ENCODE data around the gene PSMB3. TPM values are rescaled to one million over a fixed set of nuclear protein-coding genes. Genes with fewer than 3 reads are reported as not detected.

Gene PSMB3
- total RNA-seq, 2 donors from 2014 or later: 339 to 405 TPM

DNA sequence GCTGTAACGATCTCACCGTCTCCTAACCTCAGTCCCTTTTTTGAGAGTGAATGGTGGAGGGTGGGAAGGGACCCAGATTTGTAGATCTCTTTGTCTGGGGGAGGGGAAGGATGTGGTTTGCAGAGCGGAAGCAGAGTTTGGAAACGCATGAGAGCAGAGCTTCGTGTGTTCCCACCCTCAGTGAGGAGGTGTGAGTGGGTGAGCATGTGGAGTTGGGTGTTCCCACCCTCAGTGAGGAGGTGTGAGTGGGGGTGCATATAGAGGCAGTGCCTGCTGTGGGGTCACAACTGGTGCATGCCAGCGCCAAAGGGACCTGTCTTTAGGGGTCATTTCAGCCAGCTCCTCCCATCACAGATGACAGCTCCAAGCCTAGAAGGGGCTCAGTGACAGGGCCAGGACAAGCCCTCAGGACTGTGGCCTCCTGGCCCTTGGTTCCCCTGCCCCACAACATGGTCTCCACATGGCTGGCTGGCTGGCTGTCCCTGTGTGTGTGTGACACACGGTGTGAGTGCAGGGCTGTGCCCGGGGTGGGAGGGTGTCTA lies 24.2 kb upstream of the PSMB3 start:
- DNase-seq (ENCODE audit: low spot score in 2 of 2): peak in 1 of 2 donors; percentile 28
- peak overlapping the region; percentile 62 to 98 for H3K27ac Mint-ChIP-seq
- H3K9me3 Mint-ChIP-seq: peaks cover 0 to 6% of the 10 kb centered on the region in 2 donors
- peak; percentile 2 to 3 for ATAC-seq
- H3K36me3 Mint-ChIP-seq: peaks cover 10 to 21% of the 10 kb centered on the region in 2 donors

DNA sequence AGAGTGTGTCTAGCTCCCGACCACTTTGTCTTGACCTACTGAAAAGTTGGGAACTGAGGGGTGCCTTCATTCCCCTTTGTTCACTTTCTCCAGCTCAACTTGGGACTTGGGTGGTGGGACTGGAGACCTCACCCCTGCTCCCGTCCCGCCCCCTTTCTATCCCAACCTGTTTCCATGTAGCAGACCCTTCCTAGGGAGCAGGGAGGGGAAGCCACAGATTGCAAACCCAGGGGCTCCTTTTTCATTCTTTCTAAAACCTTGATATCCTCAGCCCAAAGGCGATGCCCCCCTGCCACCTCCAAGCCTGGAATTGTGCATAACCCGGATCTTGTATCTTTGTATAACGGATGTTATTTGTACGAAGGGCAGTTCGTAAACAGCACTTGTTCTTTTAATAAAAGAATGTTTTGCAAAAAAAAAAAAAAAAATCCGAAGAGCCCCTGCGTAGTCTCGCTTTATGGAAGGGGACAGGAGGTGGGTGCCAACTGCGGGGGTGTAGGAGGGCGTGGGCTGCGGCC lies 23.1 kb upstream of the PSMB3 start:
- Mint-ChIP-seq H3K9me3 (peaks cover 0 to 6% of the 10 kb centered on the region in 2 donors), H3K27ac (peak overlapping the region; percentile 62 to 93), H3K36me3 (peaks cover 10 to 21% of the 10 kb centered on the region in 2 donors)
- no peak for DNase-seq (ENCODE audit: low spot score in 2 of 2)
- ATAC-seq: no peak

DNA sequence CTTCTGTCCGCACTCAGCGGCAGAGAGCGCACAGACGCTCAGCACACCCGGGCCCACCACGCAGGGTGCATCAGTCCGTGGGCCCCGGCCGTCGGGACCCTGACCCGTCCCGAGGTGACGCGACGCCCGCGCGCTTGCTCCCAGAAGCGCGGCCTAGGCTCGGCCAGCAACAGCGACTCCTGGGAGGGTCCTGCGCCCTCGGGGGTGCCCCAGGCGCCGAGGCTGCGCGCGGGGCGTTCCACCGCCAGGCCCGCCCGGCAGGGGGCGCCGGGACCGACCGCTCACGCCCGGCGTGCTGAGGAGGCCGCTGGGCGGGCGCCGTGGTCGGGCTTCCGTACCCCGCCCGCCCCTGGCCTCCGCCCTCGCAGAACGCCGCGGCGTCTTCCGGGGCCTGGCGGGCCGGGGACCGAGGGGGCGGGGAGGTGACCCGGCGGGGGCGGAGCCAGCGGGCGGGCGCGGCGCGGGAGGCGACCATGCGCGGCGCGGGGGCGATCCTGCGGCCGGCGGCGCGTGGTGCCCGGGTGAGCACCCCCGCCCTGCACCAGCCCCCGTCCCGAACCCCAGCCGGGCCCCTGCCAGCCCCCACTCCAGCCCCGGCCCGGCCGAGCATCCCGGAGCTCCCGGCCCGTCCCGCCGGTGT lies 22.5 kb upstream of the PSMB3 start, which contains the start of gene CISD3:
TSS of gene CISD3 (plus strand) at position 456 of the 640 bp plus-strand sequence. CDS start at position 474, 18 bp downstream.
- peak within 1 kb of the TSS; percentile 89 to 95 for H3K27ac Mint-ChIP-seq
- ATAC-seq: peak; percentile 76 to 83
- H3K36me3 Mint-ChIP-seq: peaks cover 10 to 21% of the 10 kb centered on the region in 2 donors
- H3K9me3 Mint-ChIP-seq: peaks cover 0 to 6% of the 10 kb centered on the region in 2 donors
- peak; percentile 89 to 94 for DNase-seq (ENCODE audit: low spot score in 2 of 2)

DNA sequence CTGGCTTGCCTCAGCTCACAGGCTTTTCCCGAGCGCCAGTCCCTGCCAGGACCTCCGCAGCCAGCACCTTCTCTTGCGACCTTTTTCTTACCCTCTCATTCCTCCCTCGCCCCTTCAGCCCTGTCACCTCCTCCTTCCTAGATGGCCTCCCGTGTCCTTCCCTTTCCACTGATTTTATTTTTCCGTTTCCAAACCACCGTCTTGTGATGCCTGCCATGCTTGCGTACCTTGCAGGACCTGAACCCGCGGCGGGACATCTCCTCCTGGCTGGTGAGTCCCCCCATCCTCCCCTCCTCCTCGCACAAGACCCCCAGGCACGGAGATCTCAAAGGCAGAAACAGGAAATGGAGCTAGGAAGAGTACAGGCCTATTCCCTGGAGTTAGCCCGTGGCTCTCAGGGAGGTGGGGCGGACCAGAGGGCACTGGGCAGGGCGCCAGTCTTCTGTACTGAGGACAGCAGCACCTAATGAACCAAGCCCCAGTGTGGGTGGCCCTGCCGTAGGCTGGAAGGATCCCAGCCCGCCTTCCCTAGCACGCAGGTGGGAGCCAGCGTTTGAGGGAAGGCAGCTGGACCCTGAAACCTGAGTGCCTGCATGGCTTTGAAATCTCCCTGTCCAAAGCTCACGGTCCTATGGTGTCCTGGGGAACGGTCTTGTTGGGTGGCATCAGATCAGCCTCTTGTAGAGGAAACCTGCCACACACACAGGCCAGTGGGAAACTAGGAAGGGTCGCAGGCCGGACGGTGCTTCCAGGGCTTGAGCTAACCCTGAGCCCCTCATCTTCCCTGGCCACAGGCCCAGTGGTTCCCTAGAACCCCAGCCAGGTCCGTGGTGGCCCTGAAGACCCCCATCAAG lies 21.8 kb upstream of the PSMB3 start:
- ATAC-seq (no peak), DNase-seq (ENCODE audit: low spot score in 2 of 2) (no peak)
- Mint-ChIP-seq H3K27ac (peak overlapping the region; percentile 89 to 95), H3K9me3 (peaks cover 0 to 6% of the 10 kb centered on the region in 2 donors), H3K36me3 (peaks cover 10 to 21% of the 10 kb centered on the region in 2 donors)

DNA sequence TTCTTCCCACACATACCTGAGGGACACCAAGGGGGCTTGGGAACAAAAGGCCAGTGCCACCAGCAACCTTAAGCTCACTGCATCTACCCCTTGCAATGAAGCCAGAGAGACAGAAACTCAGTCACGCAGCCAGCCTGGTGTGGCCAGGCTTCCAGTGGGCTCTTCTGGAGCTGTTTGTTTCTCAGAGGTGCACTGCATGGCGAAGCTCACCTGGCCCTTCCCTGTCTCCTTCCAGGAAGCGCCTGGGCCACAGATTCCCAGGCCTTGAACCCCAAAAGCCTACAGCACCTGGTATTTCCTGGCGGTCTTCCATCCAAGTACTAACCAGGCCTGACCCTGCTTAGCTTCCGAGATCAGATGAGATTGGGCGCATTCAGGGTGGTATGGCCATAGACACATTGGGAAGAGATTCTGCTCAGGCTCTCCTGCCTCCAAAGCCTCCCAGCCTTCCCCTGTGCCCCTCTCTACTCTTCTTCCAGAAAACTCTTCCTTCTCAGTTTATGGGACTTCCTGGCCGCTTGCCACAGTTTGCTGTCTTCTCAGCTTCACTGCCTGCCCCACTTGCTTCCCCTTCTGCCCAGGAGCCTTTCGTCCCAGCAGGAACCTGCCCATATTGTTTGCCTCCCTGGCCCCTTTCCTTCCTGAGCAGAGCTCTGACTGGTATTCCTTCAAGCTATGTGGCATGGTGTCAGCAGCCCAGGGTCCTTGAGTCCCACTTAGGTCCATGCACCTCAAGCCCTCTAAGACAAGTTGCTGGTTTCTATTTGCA lies 20.8 kb upstream of the PSMB3 start:
- H3K27ac Mint-ChIP-seq: peak overlapping the region; percentile 58 to 89
- H3K36me3 Mint-ChIP-seq: peaks cover 10 to 21% of the 10 kb centered on the region in 2 donors
- ATAC-seq: no peak
- DNase-seq (ENCODE audit: low spot score in 2 of 2): no peak
- H3K9me3 Mint-ChIP-seq: peaks cover 0 to 6% of the 10 kb centered on the region in 2 donors

DNA sequence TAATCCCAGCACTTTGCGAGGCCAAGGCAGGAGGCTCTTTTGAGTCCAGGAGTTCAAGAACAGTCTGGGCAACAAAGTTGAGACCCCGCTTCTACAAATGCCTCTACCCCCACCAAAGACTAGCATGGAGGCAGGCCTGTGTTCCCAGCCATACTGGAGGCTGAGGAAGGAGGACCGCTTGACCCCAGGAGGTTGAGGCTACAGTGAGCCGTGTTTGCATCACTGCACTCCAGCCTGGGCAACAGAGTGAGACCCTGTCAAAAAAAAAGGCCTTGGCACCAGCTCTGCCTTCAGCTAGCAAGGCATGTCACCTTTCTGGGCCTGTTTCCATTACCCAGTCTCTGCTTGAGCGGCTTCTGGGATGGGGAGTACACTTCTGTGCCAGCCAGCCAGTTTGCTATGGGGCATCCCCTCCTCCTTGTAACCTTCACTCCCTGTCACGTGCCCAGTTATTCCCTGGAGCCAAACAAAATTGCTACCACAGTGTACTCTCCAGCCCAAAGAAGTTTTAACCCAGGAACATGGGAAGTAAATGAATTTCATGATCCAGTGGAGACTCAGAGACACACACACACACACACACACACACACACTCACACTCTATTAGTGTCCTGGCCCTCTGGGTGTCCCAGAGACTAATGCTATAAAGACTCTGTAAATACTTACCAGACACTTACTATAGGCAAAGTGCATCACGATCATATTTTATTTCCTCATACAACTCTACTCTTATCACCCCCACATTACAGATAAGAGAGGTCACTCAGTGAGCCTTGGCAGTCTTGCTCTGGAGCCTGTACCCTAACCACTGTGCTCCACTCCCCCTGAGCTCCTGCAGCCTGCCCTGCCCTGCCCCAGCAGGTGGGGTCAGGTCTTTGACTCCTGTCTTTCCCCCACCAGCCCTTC lies 19.9 kb upstream of the PSMB3 start:
- peak overlapping the region; percentile 6 to 89 for H3K27ac Mint-ChIP-seq
- peaks cover 10 to 21% of the 10 kb centered on the region in 2 donors for H3K36me3 Mint-ChIP-seq
- ATAC-seq (no peak), DNase-seq (ENCODE audit: low spot score in 2 of 2) (no peak)
- peaks cover 0 to 6% of the 10 kb centered on the region in 2 donors for H3K9me3 Mint-ChIP-seq

DNA sequence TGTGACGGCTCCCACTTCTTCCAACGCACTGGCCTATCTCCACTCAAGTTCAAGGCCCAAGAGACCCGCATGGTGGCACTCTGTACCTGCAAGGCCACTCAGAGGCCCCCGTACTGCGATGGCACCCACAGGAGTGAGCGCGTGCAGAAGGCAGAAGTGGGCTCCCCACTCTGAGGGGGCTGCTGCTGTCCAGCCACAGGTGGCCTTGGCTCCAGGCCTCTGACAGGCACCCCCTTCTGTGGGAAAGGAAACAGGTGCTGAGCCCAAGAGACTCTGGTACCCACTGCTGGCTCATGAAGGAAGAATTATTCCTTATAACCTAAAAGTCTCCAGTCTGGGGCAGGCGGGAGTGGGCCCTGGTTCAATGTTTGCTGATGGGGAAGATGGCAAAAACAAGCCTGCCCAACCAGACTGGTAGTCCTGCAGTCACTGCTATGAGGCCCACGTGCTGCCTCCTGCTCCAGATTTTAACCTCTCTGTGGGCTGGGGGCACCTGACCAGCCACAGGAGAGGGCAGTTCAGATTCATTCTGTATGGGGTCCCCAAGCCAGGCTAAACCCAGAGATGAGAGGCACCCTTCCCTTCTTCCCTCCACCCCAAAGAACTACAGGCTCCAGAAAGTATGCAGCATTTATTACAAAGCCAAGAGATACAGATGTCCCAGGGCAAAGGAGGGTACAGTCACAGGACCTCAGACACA lies 19.1 kb upstream of the PSMB3 start:
- no peak for ATAC-seq
- no peaks in the 10 kb centered on the region for H3K9me3 Mint-ChIP-seq
- peaks cover 10 to 13% of the 10 kb centered on the region in 2 donors for H3K36me3 Mint-ChIP-seq
- peak overlapping the region; percentile 6 to 89 for H3K27ac Mint-ChIP-seq
- no peak for DNase-seq (ENCODE audit: low spot score in 2 of 2)

DNA sequence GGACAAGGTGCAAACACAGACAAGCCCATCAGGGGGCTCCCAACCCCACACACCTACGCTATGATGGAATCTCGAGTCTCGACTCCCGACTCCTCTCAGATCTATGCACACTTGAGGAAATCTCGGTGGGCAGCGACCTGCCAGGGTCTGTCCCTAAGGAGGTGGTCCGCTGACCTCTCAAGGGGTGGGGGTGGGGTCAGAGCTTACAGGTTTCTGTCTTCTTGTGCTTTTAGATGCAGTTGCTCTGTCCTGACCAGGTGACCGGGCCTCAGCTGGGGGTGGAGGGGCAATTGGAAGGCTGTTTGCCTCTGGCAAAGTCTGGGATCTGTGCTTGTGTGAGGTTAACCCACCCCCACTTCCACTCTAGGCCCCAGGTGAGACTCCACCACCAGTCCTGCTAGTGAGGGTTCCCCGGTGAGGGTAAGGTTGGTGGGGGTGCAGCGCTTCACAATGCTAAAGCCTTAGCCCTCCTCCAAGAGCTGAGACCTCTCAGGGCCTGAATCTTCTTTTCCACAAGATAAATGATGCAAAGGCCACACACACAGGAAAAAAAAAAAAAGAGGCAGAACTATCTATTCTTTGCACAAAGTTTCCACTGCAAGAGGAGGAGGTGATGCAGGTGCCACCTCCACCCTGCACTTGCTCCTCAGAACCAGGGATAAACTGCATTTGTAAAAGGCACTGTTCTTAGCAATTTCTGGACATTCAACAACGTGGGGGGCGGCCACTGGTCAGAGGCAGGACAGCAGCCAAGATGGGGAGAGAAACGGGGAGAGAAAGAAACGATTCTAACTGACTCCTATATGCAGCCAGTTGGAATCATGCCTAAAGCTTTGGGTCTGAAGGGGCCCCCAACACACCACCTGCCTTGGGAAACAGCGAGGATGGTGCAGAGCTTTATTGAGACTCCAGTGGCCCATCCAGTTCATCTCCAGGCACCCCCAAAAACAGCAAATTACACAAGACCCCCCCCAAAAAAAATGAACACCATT lies 18.3 kb upstream of the PSMB3 start:
- no peaks in the 10 kb centered on the region for H3K9me3 Mint-ChIP-seq
- H3K27ac Mint-ChIP-seq: peak overlapping the region; percentile 51 to 89
- no peak for DNase-seq (ENCODE audit: low spot score in 2 of 2)
- ATAC-seq: no peak
- H3K36me3 Mint-ChIP-seq: peaks cover 10 to 12% of the 10 kb centered on the region in 2 donors

DNA sequence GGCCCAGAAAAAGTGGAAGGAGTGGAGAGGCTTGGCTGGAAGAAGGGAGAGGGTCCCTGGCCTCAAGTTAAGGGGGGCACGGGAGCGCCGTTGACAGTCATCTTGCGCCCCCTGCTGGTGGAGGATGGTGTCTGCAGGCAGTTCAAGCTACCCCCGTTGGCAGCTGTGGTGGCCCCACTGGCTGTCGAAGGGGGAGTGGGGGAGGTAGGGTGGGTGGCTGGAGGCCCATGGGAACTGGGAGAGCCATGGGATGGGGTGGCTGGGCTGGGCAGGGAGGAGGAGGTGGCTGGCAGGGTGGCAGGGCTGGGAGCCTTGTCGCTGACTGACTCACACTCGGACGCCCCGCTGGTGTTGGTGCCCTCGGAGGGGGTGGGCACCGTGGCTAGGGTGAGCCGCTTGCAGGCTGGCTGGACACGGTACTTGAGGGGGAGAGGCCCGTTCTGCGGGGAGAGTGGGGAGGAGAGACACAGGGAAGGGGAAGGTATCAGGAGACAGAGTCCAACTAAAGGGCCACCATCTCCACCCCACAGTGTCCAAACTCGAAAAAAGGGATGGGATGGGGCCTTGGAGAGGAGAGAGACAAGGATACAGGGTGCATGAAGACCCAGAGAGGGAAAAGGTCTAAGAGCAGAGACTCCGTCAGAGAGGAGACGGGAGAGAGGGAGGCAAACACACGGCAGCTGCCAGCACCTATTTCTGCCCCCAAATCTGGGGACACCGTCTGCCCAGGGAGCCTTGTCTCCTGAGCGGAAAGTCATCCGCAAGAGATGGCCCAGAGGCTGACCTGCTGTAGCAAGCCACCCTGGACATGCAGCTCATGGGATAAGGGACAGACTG lies 17.2 kb upstream of the PSMB3 start:
- peak; percentile 19 to 21 for ATAC-seq
- peak overlapping the region in 1 of 2 donors; percentile 74 for H3K27ac Mint-ChIP-seq

DNA sequence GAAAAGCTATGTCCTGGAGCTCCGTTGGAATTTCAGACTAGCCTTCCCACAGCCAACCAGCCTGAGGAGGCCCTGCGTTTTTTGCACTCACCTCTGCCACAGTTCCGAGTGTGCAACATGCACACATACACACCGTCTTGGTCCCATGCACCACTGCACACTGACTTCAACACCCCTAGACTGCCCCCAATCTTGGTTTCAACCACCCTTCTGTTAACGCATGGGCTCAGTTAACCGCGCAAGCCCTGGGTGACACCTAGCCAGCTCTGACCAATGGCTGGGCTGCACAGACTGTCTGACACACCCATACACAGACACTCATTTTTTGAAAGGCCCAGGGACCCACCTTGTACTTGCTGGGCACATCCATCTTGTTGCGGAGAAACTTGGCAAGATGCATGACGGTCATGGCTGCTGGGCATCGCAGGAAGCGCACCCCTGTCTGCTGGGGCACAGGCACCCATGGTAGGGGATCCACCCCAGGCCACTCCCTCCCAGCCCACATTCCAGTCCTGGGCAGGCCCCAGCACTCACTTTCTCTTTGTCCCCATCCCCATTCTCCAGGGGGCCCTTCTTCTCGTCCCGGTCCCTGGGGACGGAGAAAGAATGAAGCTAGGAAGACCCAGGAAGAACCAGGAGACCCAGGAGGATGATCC lies 14.4 kb upstream of the PSMB3 start:
- ATAC-seq (no peak), DNase-seq (ENCODE audit: low spot score in 2 of 2) (no peak)
- H3K27ac Mint-ChIP-seq: peak overlapping the region; percentile 32 to 40
- no peaks in the 10 kb centered on the region for H3K9me3 Mint-ChIP-seq
- H3K36me3 Mint-ChIP-seq: no peaks in the 10 kb centered on the region

More for the DNA sequence above, 17.2 kb upstream of the PSMB3 start:
- peaks cover 10 to 11% of the 10 kb centered on the region in 2 donors for H3K36me3 Mint-ChIP-seq
- no peaks in the 10 kb centered on the region for H3K9me3 Mint-ChIP-seq
- DNase-seq (ENCODE audit: low spot score in 2 of 2): peak in 1 of 2 donors; percentile 83

DNA sequence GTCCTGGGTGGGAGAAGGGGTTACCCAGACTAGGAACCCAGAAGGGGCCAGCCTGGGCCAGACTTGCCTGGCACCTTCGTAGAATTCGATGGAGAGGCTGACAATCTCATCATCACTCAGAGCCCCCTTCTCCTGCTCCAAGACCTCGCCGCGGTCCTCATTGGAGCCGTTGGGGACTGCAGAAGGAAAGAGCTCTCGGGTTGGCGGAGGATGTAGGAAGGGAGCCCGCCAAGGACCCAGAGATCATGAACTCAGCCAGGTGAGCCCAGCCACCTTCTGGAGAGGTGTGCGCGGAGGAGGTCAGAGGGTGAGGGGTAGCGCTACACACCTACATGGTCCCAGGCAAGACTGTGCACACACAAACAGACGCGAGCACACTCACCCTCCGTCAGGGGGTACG lies 13.9 kb upstream of the PSMB3 start:
- H3K9me3 Mint-ChIP-seq: no peaks in the 10 kb centered on the region
- H3K36me3 Mint-ChIP-seq: no peaks in the 10 kb centered on the region
- DNase-seq (ENCODE audit: low spot score in 2 of 2) (no peak), ATAC-seq (no peak)
- peak overlapping the region; percentile 40 to 74 for H3K27ac Mint-ChIP-seq

DNA sequence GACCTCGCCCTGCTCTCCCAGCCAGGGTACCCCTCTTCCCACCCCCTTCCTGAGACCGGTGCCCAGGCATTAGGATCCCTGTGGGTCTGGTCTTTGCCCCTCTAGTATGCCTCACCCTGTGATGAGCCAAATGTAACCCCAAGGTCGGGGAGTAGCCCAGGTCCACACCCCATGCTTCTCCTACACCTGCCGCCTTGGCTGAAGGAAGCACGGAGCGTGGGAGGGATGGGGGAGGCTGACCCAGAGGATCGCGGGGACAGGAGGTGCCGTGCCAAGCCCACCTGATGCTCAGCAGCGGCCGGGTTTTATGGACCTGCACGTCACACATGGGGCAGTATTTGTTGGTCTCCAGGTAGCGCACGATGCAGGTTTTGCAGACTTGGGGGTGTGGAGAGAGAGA lies 13.2 kb upstream of the PSMB3 start:
- DNase-seq (ENCODE audit: low spot score in 2 of 2) (no peak), ATAC-seq (no peak)
- no peak overlapping the region for H3K27ac Mint-ChIP-seq
- H3K36me3 Mint-ChIP-seq: no peaks in the 10 kb centered on the region
- H3K9me3 Mint-ChIP-seq: no peaks in the 10 kb centered on the region

DNA sequence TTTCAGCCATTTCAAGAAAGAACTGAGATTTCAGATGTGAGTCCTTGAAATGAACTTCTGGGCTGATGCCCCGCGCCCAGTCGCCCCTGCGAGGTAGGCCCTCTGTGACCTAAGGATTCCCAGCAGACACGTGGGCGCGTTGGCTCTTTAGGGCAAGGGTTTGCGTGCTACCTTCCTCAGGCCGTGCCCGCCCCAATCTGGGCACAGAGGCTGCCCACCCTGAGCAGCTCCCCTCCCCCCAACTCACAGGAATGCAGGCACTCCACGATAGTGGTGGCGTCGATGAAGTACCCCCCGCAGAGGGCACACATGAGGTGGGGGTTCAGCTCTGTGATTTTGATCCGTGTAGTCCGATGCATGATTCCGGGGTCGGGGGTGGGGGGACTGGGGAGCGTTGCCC lies 12.5 kb upstream of the PSMB3 start:
- Mint-ChIP-seq H3K36me3 (no peaks in the 10 kb centered on the region), H3K27ac (no peak overlapping the region)
- DNase-seq (ENCODE audit: low spot score in 2 of 2): no peak

More for the DNA sequence above, 12.5 kb upstream of the PSMB3 start:
- ATAC-seq: no peak
- no peaks in the 10 kb centered on the region for H3K9me3 Mint-ChIP-seq
